ENCODE results near the gene WDR46. TPM values are rescaled to one million over a fixed set of nuclear protein-coding genes. Genes with fewer than 3 reads are reported as not detected.

The WDR46 gene
- total and polyA plus RNA-seq, 2 of the 13 experiments (the other 11 are each of a cell fraction or from before 2014, with no cell fraction given) = 47.4 to 105 TPM

DNA sequence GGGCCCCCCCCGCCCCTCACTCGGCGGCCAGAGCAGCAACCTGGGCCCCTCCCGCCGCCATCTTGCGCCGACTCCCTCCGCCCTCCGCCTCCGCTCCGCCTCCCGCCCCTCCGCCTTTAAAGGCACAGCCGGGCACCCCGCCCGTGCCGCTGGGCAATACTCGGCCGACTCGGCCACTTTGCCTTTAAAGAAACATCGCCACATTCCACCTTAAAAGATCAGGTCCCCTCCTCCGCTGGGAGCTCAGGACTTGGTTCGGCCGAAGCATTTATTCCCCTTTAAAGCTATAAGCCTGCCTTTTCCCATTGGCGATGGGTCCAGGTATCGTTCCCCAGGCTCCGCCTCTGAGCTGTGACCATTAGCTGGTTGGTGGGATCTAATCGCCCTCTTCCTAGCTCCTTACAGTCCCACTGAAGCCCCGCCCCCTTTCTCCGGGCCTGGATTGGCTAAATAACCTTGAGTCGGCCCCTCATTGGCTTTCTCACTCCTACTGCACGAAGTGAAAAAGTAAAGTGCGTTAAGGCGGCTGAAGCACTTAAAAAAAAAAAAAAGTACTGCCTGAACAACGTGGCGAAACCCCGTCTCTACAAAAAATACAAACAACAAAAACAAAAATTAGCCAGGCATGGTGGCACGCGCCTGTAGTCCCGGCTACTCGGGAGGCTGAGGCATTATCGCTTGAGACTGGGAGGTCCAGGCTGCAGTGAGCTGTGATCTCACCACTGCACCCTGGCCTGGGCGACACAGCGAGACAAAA, 28.8 kb upstream of the WDR46 start, which contains the start of gene ZBTB22 (continued):
- TF ChIP-seq, protein P1, sequence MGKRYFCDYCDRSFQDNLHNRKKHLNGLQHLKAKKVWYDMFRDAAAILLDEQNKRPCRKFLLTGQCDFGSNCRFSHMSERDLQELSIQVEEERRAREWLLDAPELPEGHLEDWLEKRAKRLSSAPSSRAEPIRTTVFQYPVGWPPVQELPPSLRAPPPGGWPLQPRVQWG (CRISPR knock-in tag; IDR thresholded peaks at IDR 0.05; ENCODE audit: borderline replicate concordance, low read depth) = no peak
- no peak for TF ChIP-seq TBL1XR1 (IDR thresholded peaks at IDR 0.05; ENCODE audit: borderline replicate concordance, low read length, partially characterized antibody)
- no peak for TF ChIP-seq ZNF615 (CRISPR knock-in tag; IDR thresholded peaks at IDR 0.05; ENCODE audit: borderline replicate concordance)
- TF ChIP-seq FUBP1 (CRISPR knock-in tag; IDR thresholded peaks at IDR 0.05; ENCODE audit: borderline replicate concordance) = no peak
- no peak; the same call in 1 of the 2 replicates for TF ChIP-seq KLF15 (CRISPR knock-in tag; IDR thresholded peaks at IDR 0.05; ENCODE audit: borderline replicate concordance)
- no peak for TF ChIP-seq RFX1 (IDR thresholded peaks at IDR 0.05)
- TF ChIP-seq IKZF5 (CRISPR knock-in tag; IDR thresholded peaks at IDR 0.05) = peak; percentile 36; the same call in 1 of the 2 replicates
- TF ChIP-seq HNRNPK (IDR thresholded peaks at IDR 0.05; ENCODE audit: low read depth, low read length, poor library complexity, severe bottlenecking) = no peak
- TF ChIP-seq HBP1 (CRISPR knock-in tag; IDR thresholded peaks at IDR 0.05; ENCODE audit: low read depth) = no peak
- no peak for TF ChIP-seq ZSCAN30 (CRISPR knock-in tag; IDR thresholded peaks at IDR 0.05)
- no peak for TF ChIP-seq ZNF816 (CRISPR knock-in tag; IDR thresholded peaks at IDR 0.05; ENCODE audit: borderline replicate concordance)
- TF ChIP-seq ZNF143 (CRISPR knock-in tag; IDR thresholded peaks at IDR 0.05) = no peak
- no peak for TF ChIP-seq ZNF773 (CRISPR knock-in tag; IDR thresholded peaks at IDR 0.05; ENCODE audit: borderline replicate concordance)
- no peak for TF ChIP-seq ZFP36L2 (CRISPR knock-in tag; IDR thresholded peaks at IDR 0.05)
- no peak for TF ChIP-seq TP53 (CRISPR knock-in tag; conservative IDR thresholded peaks at IDR 0.05)
- TF ChIP-seq ZNF850 (CRISPR knock-in tag; conservative IDR thresholded peaks at IDR 0.05) = no peak; the same call in 1 of the 2 replicates
- TF ChIP-seq HOXD1 (CRISPR knock-in tag; IDR thresholded peaks at IDR 0.05) = 0 out of 2 replicates have a peak, but pooled peaks have one; percentile 20
- no peak for TF ChIP-seq ATF7 (IDR thresholded peaks at IDR 0.05)
- no peak for TF ChIP-seq ATF7 (CRISPR knock-in tag; IDR thresholded peaks at IDR 0.05)
- TF ChIP-seq, protein P2, sequence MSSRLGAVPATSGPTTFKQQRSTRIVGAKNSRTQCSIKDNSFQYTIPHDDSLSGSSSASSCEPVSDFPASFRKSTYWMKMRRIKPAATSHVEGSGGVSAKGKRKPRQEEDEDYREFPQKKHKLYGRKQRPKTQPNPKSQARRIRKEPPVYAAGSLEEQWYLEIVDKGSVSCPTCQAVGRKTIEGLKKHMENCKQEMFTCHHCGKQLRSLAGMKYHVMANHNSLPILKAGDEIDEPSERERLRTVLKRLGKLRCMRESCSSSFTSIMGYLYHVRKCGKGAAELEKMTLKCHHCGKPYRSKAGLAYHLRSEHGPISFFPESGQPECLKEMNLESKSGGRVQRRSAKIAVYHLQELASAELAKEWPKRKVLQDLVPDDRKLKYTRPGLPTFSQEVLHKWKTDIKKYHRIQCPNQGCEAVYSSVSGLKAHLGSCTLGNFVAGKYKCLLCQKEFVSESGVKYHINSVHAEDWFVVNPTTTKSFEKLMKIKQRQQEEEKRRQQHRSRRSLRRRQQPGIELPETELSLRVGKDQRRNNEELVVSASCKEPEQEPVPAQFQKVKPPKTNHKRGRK (CRISPR knock-in tag; IDR thresholded peaks at IDR 0.05) = no peak
- TF ChIP-seq BRD4 (CRISPR knock-in tag; IDR thresholded peaks at IDR 0.05) = no peak
- no peak for TF ChIP-seq RNF2 (conservative IDR thresholded peaks at IDR 0.05; ENCODE audit: low read depth)
